SK-N-MC (cell line): ENCODE results near the gene TNFRSF18.

Source experiments
- EZH2 ChIP-seq: fragments of 200-600 bp; sonication (generic); IDR thresholded peaks from one replicate; pipeline ENCODE4 v1.6.1; 2017; ENCODE audit warnings: antibody characterized with exemption
- POLR2AphosphoS5 ChIP-seq: IDR thresholded peaks from 2 replicates; pipeline ENCODE4 v1.6.1; 2012; ENCODE audit warnings: mild to moderate bottlenecking, low read depth, low read length, borderline replicate concordance

DNA sequence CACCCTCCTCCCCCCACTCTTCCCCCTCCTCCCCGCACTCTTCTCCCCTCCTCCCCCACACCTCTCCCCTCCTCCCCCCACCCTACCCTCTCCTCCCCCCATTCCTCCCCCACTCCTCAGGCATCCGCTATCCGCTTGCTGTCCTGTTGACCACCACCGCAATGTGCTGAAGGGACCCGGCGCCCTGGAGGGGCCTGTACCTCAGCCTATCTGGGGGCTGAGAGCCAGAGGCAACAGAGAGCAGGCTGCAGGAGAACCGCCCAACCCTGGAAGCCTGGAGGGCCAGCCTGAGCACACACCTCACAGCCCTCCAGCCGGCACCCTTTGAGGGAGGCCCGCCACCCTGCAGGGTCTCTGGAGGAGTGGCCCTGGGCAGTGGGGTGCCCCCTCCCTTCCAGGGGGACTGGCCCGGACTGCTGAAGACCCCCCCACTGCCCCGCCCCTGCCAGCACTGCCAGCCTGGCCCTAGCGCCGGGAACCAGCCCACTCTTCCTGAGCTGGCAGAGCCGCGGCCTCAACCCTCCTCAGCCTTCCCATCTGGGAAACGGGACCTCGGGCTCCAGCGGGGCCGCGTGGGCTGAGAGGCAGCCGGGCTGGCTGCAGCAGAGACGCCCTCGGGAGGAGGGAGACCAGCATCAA is 38.9 kb upstream of the TNFRSF18 start:
- TF ChIP-seq EZH2 (no peak), POLR2AphosphoS5 (no peak)
